ENCODE results near the gene RERE.

The RERE gene

GRCh38 chr1:8483586-8483985 is 333.9 kb downstream of the RERE start:
- no peak overlapping the region for H3K4me3 Mint-ChIP-seq
- intact Hi-C loops (cut with micrococcal nuclease) = no loop called here
- no peaks in the 10 kb centered on the region for H3K27me3 Mint-ChIP-seq
- H3K9me3 Mint-ChIP-seq = no peaks in the 10 kb centered on the region
- no peak overlapping the region for H3K27ac Mint-ChIP-seq
- H3K4me1 Mint-ChIP-seq (ENCODE audit: low read depth) = peaks cover 2% of the 10 kb centered on the region
- peaks cover 12% of the 10 kb centered on the region for H3K36me3 Mint-ChIP-seq (ENCODE audit: low read depth)

- intact Hi-C loops (cut with micrococcal nuclease) = no loop called here
These were observed 334.5 kb downstream of the RERE start for GRCh38 chr1:8482979-8483381.

DNA sequence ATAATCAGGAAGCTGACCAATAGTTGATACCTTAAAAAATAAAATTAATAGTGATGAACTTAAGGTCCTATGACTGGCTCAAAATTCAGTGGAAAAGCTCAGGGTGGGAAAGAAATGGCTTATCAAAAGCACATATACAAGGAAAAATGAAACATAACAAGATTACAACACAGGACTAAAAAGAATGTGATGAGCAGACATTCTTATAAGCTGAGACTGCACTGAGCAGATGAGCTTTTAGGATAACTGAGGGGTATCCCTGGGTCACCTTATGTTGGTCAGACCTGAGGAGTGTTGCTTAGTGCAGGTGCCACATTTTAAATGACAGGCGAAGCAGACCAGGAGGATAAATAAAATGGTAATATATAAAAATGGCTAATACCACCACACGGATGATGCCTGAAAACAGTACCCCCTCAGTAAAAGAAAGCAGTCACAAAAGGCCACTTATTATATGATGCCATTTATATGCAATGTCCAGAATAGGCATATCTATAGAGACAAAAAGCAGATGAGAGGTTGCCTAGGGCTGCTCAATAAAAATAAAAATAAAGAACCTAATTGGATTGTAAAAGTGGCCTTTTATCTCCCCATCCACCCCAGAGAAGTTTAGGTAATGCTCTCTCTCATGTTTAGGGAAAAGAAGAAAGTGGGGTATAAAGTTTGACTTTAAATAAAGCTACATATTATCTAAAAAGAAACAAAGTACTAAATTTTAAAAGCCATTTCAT is 335.6 kb downstream of the RERE start:
- Mint-ChIP-seq H3K27me3 (no peaks in the 10 kb centered on the region), H3K9me3 (no peaks in the 10 kb centered on the region), H3K4me3 (no peak overlapping the region), H3K27ac (no peak overlapping the region), H3K36me3 (ENCODE audit: low read depth) (peaks cover 20% of the 10 kb centered on the region), H3K4me1 (ENCODE audit: low read depth) (peaks cover 11% of the 10 kb centered on the region)
- intact Hi-C loops (cut with micrococcal nuclease) = no loop called here

More at GRCh38 chr1:8482979-8483381, 334.5 kb downstream of the RERE start:
- Mint-ChIP-seq H3K36me3 (ENCODE audit: low read depth) (peaks cover 18% of the 10 kb centered on the region), H3K4me1 (ENCODE audit: low read depth) (peaks cover 8% of the 10 kb centered on the region), H3K9me3 (no peaks in the 10 kb centered on the region), H3K27me3 (no peaks in the 10 kb centered on the region), H3K4me3 (no peak overlapping the region), H3K27ac (no peak overlapping the region)

DNA sequence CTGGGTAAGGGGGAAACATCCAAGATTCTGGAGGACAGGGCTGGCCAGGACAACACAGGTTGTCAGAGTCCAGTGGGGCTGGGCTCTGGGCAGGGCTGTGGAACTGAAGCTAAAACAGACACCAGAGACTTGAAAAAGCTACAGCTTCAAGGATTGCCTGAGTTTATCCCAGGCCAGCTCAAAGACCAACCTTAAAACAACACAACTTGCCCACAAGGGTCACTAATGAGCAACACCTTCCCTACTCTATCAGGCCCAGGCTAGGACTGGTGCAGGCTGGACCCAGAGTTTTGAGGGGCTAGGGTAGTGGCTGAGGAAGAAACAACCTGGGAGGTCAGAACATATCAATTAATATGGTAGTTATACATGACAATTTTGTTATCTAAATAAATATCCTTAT is 338.9 kb downstream of the RERE start:
- Mint-ChIP-seq H3K27me3 (no peaks in the 10 kb centered on the region), H3K4me1 (ENCODE audit: low read depth) (peaks cover 23% of the 10 kb centered on the region), H3K27ac (no peak overlapping the region), H3K4me3 (no peak overlapping the region), H3K36me3 (ENCODE audit: low read depth) (peaks cover 14% of the 10 kb centered on the region), H3K9me3 (no peaks in the 10 kb centered on the region)
- intact Hi-C loops (cut with micrococcal nuclease) = no loop called here

DNA sequence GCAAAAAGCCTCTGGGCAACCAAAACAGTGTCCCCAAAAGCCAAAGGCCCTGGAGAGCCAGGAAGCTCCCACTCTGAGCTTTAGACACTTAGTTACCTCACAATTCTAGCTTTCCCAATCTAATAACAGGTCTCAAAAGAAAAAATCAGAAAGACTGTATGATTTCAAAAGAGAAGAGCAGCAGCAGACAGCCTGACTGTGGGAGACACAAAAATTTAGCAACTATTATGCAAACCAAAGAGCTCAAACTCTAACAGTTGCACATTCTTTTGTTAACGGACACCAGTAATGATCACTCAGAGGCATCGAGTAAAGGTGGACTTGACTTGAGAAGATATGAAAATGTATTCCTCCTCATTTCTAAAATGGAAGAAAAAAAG is 339.5 kb downstream of the RERE start:
- intact Hi-C loops (cut with micrococcal nuclease) = no loop called here

DNA sequence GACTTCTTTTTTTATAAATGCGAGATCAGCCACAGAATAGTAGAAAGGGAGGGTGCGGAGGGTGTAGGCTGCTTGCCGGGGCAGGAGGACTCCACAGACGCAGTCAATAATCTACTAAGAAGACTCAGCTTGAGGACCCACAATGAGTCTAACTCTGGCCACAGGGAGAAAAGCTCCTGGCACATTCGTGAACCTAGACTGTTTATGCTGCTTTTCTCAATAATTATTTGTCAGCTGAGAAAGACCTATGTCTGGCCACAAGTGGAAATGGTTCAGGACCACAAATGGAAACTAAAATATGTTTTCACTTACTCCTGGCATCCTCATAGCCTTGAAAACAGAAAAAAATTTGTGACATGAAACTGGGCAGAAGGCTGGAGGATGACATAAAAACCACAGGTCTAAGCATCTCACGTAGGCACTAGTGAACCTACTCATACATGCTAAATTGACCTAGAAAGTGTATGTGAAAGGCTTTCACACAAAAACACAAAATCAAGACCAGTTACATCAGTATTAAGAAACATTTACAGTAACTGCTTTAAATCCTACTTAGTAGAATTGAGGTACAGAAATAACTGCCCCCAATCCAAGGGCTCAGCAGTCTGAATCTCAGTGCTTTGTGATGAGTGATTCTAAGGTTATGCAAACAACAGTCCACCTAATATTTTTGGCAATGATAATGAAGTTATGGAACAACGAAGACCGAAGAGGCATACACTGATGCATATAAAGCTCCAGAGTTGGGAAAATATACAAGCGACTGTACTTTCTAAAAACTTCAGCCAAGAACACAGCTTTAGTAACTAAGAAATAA is 340.1 kb downstream of the RERE start:
- H3K36me3 Mint-ChIP-seq (ENCODE audit: low read depth) = peaks cover 14% of the 10 kb centered on the region

More for the DNA sequence above, 339.5 kb downstream of the RERE start:
- H3K4me1 Mint-ChIP-seq (ENCODE audit: low read depth) = peaks cover 23% of the 10 kb centered on the region
- H3K4me3 Mint-ChIP-seq = no peak overlapping the region
- no peaks in the 10 kb centered on the region for H3K27me3 Mint-ChIP-seq
- H3K27ac Mint-ChIP-seq = no peak overlapping the region
- no peaks in the 10 kb centered on the region for H3K9me3 Mint-ChIP-seq
- H3K36me3 Mint-ChIP-seq (ENCODE audit: low read depth) = peaks cover 14% of the 10 kb centered on the region

DNA sequence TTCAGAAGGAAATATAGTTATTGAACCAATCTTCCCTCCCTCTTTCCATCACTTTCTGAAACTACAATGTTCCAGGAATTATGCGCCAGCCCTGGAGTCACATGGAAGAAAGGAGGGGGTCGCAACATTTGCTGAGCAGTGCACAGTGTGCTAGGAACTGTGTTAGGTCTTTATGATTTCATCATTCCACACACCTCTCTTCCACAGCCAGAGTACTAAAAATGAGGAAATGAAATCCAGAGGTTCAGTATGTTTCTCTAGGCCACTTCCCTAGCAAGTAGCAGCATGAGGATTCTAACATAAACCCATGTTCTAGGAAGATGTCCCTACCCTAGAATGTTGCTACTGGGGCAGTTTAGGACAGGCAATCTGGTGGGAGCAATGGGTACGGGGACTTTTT is 341.4 kb downstream of the RERE start:
- H3K27me3 Mint-ChIP-seq = no peaks in the 10 kb centered on the region
- H3K4me3 Mint-ChIP-seq = peak overlapping the region; percentile 2
- H3K4me1 Mint-ChIP-seq (ENCODE audit: low read depth) = peaks cover 23% of the 10 kb centered on the region
- no peaks in the 10 kb centered on the region for H3K9me3 Mint-ChIP-seq
- H3K27ac Mint-ChIP-seq = peak overlapping the region; percentile 66
- H3K36me3 Mint-ChIP-seq (ENCODE audit: low read depth) = peaks cover 14% of the 10 kb centered on the region
- intact Hi-C loops (cut with micrococcal nuclease) = no loop called here

More for the DNA sequence above, 340.1 kb downstream of the RERE start:
- Mint-ChIP-seq H3K4me1 (ENCODE audit: low read depth) (peaks cover 23% of the 10 kb centered on the region), H3K27ac (no peak overlapping the region), H3K27me3 (no peaks in the 10 kb centered on the region), H3K9me3 (no peaks in the 10 kb centered on the region), H3K4me3 (no peak overlapping the region)
- intact Hi-C loops (cut with micrococcal nuclease) = no loop called here

DNA sequence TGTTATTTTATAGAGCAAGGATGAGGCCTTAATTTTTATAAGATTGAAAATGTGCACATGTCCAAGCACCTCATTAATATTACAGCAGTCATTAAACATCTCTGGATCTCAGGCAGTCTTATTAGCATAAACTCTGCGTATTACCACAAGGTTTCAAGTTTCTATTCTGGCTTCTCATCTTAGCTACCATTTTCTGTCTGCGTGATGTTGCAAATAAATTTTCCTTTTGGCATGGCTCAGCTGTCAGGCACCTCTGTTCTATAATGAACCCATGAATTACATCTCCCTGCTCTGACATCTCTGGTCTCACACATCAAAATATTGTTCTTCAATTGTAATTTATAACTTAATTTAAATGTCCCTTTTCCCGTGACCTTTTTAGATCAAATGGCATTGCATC is 343.1 kb downstream of the RERE start:
- Mint-ChIP-seq H3K4me1 (ENCODE audit: low read depth) (peaks cover 23% of the 10 kb centered on the region), H3K27me3 (no peaks in the 10 kb centered on the region), H3K9me3 (no peaks in the 10 kb centered on the region), H3K4me3 (no peak overlapping the region), H3K27ac (no peak overlapping the region), H3K36me3 (ENCODE audit: low read depth) (peaks cover 11% of the 10 kb centered on the region)
- intact Hi-C loops (cut with micrococcal nuclease) = no loop called here

DNA sequence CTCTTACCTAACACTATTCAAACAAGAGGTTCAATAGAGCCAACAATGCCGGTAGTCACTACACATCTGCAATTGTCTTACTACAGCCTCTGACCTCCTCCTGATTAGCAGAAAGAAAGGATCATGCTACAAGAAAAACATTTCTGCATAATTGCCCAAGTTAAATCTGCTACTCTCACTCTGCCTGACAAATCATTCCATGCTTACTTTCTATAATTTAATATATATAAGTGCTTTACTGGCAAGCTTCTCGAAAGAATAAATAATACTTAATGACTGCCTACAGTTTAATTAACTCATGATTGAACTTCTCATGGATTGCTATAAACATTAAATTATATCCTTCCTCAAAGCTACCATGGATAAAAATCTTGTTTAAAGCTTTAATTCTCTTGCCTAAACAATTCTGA is 343.5 kb downstream of the RERE start:
- H3K36me3 Mint-ChIP-seq (ENCODE audit: low read depth) = peaks cover 7% of the 10 kb centered on the region
- no peaks in the 10 kb centered on the region for H3K9me3 Mint-ChIP-seq
- no peaks in the 10 kb centered on the region for H3K27me3 Mint-ChIP-seq
- no peak overlapping the region for H3K27ac Mint-ChIP-seq
- intact Hi-C loops (cut with micrococcal nuclease) = no loop called here
- no peak overlapping the region for H3K4me3 Mint-ChIP-seq
- H3K4me1 Mint-ChIP-seq (ENCODE audit: low read depth) = peaks cover 23% of the 10 kb centered on the region

DNA sequence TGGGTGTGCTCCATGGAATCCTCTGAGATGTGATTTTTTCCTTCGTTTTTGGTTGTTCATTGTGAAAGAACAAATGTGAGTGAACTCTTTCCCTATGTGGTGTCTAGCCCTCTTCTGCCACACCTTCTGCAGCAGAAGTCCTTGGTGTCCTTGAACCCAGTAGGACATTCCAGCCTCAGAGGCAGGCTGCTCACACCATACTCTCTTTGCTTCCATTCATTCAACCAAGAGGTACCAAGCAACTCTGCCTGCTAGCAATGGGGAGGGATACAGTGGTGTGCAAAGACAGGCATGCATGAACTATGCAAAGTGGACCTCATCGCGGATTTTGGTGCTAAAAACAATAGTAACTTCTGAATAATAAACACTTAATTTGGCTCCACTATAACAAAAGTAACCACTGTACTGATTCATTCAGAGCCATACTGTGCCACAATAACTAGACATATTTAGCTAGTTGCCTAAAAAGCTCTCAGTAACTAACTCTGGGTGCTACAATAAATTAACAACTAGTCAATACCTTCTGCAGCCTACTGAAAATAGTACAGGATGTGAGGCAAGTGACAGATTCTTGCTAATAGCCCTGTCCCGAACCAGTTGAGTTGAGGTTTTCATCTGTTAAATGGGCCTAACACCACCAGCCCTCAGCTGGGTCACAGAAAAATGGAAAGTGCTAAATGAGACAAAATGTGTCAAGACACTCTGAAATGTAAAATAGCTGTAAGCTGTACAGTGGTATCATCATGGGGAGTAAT is 344.1 kb downstream of the RERE start:
- Mint-ChIP-seq H3K9me3 (no peaks in the 10 kb centered on the region), H3K27ac (no peak overlapping the region), H3K4me1 (ENCODE audit: low read depth) (peaks cover 18% of the 10 kb centered on the region), H3K27me3 (no peaks in the 10 kb centered on the region), H3K4me3 (no peak overlapping the region), H3K36me3 (ENCODE audit: low read depth) (peaks cover 5% of the 10 kb centered on the region)
- intact Hi-C loops (cut with micrococcal nuclease) = no loop called here

GRCh38 chr1:8472668-8473067 is 344.8 kb downstream of the RERE start:
- no peaks in the 10 kb centered on the region for H3K9me3 Mint-ChIP-seq
- intact Hi-C loops (cut with micrococcal nuclease) = no loop called here
- no peaks in the 10 kb centered on the region for H3K36me3 Mint-ChIP-seq (ENCODE audit: low read depth)
- no peak overlapping the region for H3K4me3 Mint-ChIP-seq
- no peaks in the 10 kb centered on the region for H3K27me3 Mint-ChIP-seq
- no peak overlapping the region for H3K27ac Mint-ChIP-seq
- H3K4me1 Mint-ChIP-seq (ENCODE audit: low read depth) = peaks cover 12% of the 10 kb centered on the region

DNA sequence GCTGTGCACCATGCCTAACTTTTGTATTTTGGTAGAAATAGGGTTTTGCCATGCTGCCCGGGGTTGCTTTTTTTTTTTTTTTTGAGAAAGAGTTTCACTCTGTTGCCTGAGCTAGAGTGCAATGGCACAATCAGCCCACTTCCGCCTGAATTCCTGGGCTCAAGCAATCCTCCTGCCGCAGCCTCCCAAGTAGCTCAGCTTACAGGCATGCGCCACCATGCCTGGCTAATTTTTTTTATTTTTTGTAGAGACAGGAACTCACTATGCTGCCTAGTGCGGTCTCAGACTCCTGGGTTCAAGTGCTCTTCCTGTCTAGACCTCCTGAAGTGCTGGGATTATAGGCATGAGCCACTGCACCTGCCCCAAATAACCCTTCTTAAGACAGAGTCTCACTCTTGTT is 346.0 kb downstream of the RERE start:
- peaks cover 10% of the 10 kb centered on the region for H3K4me1 Mint-ChIP-seq (ENCODE audit: low read depth)
- H3K27ac Mint-ChIP-seq = no peak overlapping the region
- H3K27me3 Mint-ChIP-seq = no peaks in the 10 kb centered on the region
- intact Hi-C loops (cut with micrococcal nuclease) = no loop called here
- no peak overlapping the region for H3K4me3 Mint-ChIP-seq
- no peaks in the 10 kb centered on the region for H3K36me3 Mint-ChIP-seq (ENCODE audit: low read depth)
- no peaks in the 10 kb centered on the region for H3K9me3 Mint-ChIP-seq

GRCh38 chr1:8468751-8469150 is 348.7 kb downstream of the RERE start:
- no peaks in the 10 kb centered on the region for H3K27me3 Mint-ChIP-seq
- no peak overlapping the region for H3K4me3 Mint-ChIP-seq
- H3K9me3 Mint-ChIP-seq = no peaks in the 10 kb centered on the region
- H3K4me1 Mint-ChIP-seq (ENCODE audit: low read depth) = peaks cover 20% of the 10 kb centered on the region
- intact Hi-C loops (cut with micrococcal nuclease) = no loop called here
- peaks cover 25% of the 10 kb centered on the region for H3K36me3 Mint-ChIP-seq (ENCODE audit: low read depth)
- H3K27ac Mint-ChIP-seq = no peak overlapping the region

GRCh38 chr1:8467308-8467707 is 350.1 kb downstream of the RERE start:
- no peak overlapping the region for H3K4me3 Mint-ChIP-seq
- H3K4me1 Mint-ChIP-seq (ENCODE audit: low read depth) = peaks cover 34% of the 10 kb centered on the region
- H3K27me3 Mint-ChIP-seq = no peaks in the 10 kb centered on the region
- H3K9me3 Mint-ChIP-seq = no peaks in the 10 kb centered on the region
- peaks cover 27% of the 10 kb centered on the region for H3K36me3 Mint-ChIP-seq (ENCODE audit: low read depth)
- intact Hi-C loops (cut with micrococcal nuclease) = no loop called here
- no peak overlapping the region for H3K27ac Mint-ChIP-seq
